Measurements from ENCODE around the gene PRUNE2.

Gene PRUNE2

DNA sequence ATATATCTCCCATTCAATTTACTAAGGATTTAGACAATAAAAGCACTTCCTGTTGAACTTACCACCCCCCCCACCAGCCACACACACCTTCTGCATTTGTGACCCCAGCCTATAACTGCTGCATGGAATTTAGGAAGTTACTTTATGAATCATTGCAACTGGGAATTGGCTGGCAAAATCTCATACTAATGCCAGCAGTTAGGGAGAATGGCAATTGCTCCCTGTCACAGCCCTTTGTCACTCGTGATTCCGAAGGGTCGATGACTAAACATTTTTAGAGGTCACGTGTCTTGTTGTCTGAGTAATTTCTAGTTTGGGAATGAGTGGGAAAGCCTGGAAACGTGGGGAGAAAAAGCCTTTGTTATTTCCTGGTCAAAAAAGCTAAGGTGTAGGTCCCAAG, 188.3 kb downstream of the PRUNE2 start:
- no peak overlapping the region for H3K4me3 ChIP-seq (replicated peaks in 1 of 2; ENCODE audit: low read depth in 2 of 2, low read length in 2 of 2)
- TF ChIP-seq, protein P1, sequence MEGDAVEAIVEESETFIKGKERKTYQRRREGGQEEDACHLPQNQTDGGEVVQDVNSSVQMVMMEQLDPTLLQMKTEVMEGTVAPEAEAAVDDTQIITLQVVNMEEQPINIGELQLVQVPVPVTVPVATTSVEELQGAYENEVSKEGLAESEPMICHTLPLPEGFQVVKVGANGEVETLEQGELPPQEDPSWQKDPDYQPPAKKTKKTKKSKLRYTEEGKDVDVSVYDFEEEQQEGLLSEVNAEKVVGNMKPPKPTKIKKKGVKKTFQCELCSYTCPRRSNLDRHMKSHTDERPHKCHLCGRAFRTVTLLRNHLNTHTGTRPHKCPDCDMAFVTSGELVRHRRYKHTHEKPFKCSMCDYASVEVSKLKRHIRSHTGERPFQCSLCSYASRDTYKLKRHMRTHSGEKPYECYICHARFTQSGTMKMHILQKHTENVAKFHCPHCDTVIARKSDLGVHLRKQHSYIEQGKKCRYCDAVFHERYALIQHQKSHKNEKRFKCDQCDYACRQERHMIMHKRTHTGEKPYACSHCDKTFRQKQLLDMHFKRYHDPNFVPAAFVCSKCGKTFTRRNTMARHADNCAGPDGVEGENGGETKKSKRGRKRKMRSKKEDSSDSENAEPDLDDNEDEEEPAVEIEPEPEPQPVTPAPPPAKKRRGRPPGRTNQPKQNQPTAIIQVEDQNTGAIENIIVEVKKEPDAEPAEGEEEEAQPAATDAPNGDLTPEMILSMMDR (IDR thresholded peaks at IDR 0.05; ENCODE audit: low read depth, low read length), result no peak
- DNase-seq (ENCODE audit: low read depth in 2 of 2), result peak; percentile 12 to 54

DNA sequence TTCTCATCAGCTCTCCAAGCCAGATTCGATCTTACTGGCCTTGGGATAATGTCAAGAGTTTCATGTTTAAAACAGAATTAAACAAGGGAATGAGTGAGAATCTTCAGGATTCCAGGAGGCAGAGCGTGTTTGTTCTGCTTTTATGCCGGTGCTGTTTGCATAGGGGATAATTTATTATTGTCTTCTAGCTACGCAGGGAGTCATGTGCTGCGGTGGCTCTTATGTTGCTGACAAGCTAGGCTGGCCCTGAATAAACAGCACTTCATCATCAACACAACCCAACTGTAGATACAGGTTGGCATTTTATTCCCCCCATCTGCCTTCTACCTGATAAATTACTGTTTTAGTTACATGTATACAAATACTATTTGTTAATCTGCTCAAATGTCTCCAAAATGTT, 188.7 kb downstream of the PRUNE2 start:
- DNase-seq (ENCODE audit: low read depth in 2 of 2), result no peak
- no peak overlapping the region for H3K4me3 ChIP-seq (replicated peaks in 1 of 2; ENCODE audit: low read depth in 2 of 2, low read length in 2 of 2)
- TF ChIP-seq, protein P1 (IDR thresholded peaks at IDR 0.05; ENCODE audit: low read depth, low read length), result no peak

DNA sequence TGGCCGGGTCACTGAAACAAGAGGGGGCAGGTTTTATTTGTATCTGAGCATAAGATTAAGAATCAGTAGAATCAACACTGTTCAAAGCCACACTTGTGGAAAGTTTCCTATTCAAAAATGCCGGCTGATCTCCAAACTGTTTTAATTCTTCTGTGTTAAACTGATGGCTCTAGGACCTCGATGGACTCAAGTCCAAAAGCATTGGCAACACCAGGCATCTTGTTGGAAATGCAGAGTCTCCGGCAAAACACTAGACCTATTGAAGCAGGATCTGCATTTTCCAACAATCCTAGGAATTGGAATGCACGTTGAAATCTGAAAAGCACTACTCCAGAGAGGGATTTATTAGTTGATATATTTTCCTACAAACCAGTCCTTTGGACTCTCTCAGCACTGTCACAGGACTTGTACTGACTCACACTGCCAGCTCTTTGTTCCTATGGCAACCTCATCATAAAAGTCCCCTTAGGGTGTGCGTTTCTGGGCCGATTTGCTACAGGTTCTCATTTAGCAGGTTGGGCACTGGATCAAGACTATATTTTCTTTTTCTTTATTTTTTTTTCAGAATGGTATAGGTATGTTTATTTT, 189.7 kb downstream of the PRUNE2 start:
- TF ChIP-seq, protein P1 (IDR thresholded peaks at IDR 0.05; ENCODE audit: low read depth, low read length), result no peak
- no peak for DNase-seq (ENCODE audit: low read depth in 2 of 2)
- no peak overlapping the region for H3K4me3 ChIP-seq (replicated peaks in 1 of 2; ENCODE audit: low read depth in 2 of 2, low read length in 2 of 2)

GRCh38 chr9:76713381-76713780, 192.5 kb downstream of the PRUNE2 start:
- no peak overlapping the region for H3K4me3 ChIP-seq (replicated peaks in 1 of 2; ENCODE audit: low read depth in 2 of 2, low read length in 2 of 2)
- no peak for DNase-seq (ENCODE audit: low read depth in 2 of 2)
- TF ChIP-seq, protein P1 (IDR thresholded peaks at IDR 0.05; ENCODE audit: low read depth, low read length), result no peak

DNA sequence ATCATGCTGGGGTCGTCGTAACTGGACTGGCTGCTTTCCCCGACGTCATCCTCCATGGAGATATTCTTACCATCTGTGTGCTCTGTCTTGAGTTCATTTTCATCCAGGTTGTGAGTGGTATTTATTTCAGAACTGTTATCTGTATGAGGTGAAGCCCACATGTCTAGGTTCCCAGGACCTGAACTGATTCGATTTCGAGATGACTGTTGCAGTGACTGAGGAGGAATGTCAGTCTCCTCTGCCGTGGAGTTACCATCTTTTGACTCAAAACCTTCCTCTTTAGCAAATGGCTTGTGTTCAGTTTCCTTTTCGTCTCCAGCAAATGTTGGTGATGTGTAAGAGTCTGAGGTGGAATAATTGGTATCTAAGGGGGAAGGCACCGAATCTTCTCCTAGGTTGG, 196.9 kb downstream of the PRUNE2 start:
- TF ChIP-seq, protein P1 (IDR thresholded peaks at IDR 0.05; ENCODE audit: low read depth, low read length), result no peak
- no peak for DNase-seq (ENCODE audit: low read depth in 2 of 2)
- no peak overlapping the region for H3K4me3 ChIP-seq (replicated peaks in 1 of 2; ENCODE audit: low read depth in 2 of 2, low read length in 2 of 2)

GRCh38 chr9:76707510-76707909, 198.4 kb downstream of the PRUNE2 start:
- DNase-seq (ENCODE audit: low read depth in 2 of 2), result no peak
- H3K4me3 ChIP-seq (replicated peaks in 1 of 2; ENCODE audit: low read depth in 2 of 2, low read length in 2 of 2), result no peak overlapping the region
- TF ChIP-seq, protein P1 (IDR thresholded peaks at IDR 0.05; ENCODE audit: low read depth, low read length), result no peak

All from cardiac fibroblast (primary cell).